ENCODE results near the gene ERCC6L. TPM values are rescaled to one million over a fixed set of nuclear protein-coding genes. Genes with fewer than 3 reads are reported as not detected.

The ERCC6L gene
- total and polyA plus RNA-seq, 4 donors = 0.16 to 0.71 (median 0.30) TPM

DNA sequence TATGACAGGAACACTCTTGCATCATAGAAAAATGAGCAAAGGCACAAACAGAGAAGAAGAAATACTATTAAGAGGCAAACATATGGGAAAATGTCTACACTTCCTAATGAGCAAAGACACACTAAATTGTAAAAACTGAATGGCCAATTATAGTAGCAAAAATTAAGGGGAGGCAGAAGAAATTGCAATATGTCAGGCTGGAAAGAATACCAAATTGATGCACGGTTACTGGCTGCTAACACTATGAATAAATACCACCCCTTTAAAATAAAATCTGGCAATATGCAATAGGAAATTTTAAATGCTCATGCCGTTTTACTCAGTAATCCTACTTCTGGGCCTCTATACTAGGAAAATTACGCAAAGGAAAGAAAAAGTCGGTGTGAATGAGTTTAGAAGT, 73.3 kb downstream of the ERCC6L start:
- WGBS, 2 donors = 77 to 96% methylated on average over 4 of the region's 4 CpGs
- Histone ChIP-seq H3K4me3 (no peak overlapping the region), H3K9me3 (ENCODE audit: control insufficient read depth in 4 of 4, insufficient read depth in 3 of 4, low read length in 3 of 4) (no peaks in the 10 kb centered on the region), H3K36me3 (ENCODE audit: control insufficient read depth in 4 of 4, insufficient read depth in 4 of 4, low read length in 4 of 4) (no peaks in the 10 kb centered on the region), H3K4me1 (ENCODE audit: control insufficient read depth in 5 of 5, insufficient read depth in 5 of 5, low read length in 5 of 5) (no peaks in the 10 kb centered on the region), H3K9ac (ENCODE audit: insufficient read depth in 1 of 2, low read length in 2 of 2) (no peak overlapping the region), H3K27ac (ENCODE audit: low read depth in 1 of 2, low read length in 1 of 2) (no peak overlapping the region), H3K27me3 (ENCODE audit: control insufficient read depth in 3 of 3, insufficient read depth in 3 of 3, low read length in 2 of 3) (peaks cover 3 to 12% (median 4%) of the 10 kb centered on the region in 3 donors)
- no peak for DNase-seq
- TF ChIP-seq, protein P1, sequence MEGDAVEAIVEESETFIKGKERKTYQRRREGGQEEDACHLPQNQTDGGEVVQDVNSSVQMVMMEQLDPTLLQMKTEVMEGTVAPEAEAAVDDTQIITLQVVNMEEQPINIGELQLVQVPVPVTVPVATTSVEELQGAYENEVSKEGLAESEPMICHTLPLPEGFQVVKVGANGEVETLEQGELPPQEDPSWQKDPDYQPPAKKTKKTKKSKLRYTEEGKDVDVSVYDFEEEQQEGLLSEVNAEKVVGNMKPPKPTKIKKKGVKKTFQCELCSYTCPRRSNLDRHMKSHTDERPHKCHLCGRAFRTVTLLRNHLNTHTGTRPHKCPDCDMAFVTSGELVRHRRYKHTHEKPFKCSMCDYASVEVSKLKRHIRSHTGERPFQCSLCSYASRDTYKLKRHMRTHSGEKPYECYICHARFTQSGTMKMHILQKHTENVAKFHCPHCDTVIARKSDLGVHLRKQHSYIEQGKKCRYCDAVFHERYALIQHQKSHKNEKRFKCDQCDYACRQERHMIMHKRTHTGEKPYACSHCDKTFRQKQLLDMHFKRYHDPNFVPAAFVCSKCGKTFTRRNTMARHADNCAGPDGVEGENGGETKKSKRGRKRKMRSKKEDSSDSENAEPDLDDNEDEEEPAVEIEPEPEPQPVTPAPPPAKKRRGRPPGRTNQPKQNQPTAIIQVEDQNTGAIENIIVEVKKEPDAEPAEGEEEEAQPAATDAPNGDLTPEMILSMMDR (IDR thresholded peaks at IDR 0.05; ENCODE audit: control extremely low read depth, extremely low read depth) = no peak
- no peak for ATAC-seq (ENCODE audit: insufficient read depth, low FRiP score)

DNA sequence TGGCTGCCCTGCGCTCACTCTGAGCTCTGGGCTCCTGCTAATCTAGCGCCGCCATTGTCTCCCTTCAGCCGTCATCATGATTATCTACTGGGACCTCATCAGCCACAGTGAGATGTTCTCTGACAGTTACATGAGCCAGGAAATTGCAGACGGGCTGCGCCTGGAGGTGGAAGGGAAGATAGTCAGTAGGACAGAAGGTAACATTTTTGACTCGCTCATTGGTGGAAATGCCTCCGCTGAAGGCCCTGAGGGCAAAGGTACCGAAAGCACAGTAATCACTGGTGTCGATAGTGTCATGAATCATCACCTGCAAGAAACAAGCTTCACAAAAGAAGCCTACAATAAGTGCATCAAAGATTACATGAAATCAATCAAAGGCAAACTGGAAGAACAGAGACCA, 79.1 kb downstream of the ERCC6L start:
- Histone ChIP-seq H3K36me3 (ENCODE audit: control insufficient read depth in 4 of 4, insufficient read depth in 4 of 4, low read length in 4 of 4) (no peaks in the 10 kb centered on the region), H3K27me3 (ENCODE audit: control insufficient read depth in 3 of 3, insufficient read depth in 3 of 3, low read length in 2 of 3) (peaks cover 0 to 4% (median 0%) of the 10 kb centered on the region in 3 donors), H3K27ac (ENCODE audit: low read depth in 1 of 2, low read length in 1 of 2) (no peak overlapping the region), H3K4me1 (ENCODE audit: control insufficient read depth in 5 of 5, insufficient read depth in 5 of 5, low read length in 5 of 5) (no peaks in the 10 kb centered on the region), H3K9ac (ENCODE audit: insufficient read depth in 1 of 2, low read length in 2 of 2) (no peak overlapping the region), H3K4me3 (no peak overlapping the region), H3K9me3 (ENCODE audit: control insufficient read depth in 4 of 4, insufficient read depth in 3 of 4, low read length in 3 of 4) (peaks cover 0 to 12% (median 2%) of the 10 kb centered on the region in 4 donors)
- no peak for ATAC-seq (ENCODE audit: insufficient read depth, low FRiP score)
- WGBS, 2 donors = 81 to 86% methylated on average over 10 of the region's 10 CpGs
- TF ChIP-seq, protein P1 (IDR thresholded peaks at IDR 0.05; ENCODE audit: control extremely low read depth, extremely low read depth) = no peak
- DNase-seq = no peak

DNA sequence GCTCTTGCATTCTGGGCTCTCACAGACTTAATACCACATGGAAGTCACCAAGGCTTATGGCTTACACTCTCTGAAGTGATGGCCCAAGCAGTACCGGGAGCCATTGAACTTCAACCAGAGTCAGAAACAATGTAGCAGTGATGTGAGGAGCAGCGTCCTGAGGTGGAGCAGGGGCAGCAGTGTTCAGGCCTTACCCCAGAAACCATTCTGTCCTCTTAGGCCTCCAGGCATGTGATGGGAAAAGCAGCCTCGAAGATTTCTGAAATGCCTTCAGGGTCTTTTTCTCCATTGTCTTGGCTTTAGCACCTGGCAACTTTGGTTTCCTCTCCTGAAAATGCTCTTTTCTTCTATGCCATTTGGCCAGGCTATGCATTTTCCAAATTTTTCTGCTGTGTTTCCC, 80.1 kb downstream of the ERCC6L start:
- H3K9me3 ChIP-seq (ENCODE audit: control insufficient read depth in 4 of 4, insufficient read depth in 3 of 4, low read length in 3 of 4) = peaks cover 0 to 12% (median 2%) of the 10 kb centered on the region in 4 donors
- TF ChIP-seq, protein P1 (IDR thresholded peaks at IDR 0.05; ENCODE audit: control extremely low read depth, extremely low read depth) = no peak
- no peak for DNase-seq
- H3K4me3 ChIP-seq = no peak overlapping the region
- 86 to 97% methylated on average over 3 of the region's 3 CpGs for WGBS, 2 donors
- no peak for ATAC-seq (ENCODE audit: insufficient read depth, low FRiP score)
- H3K27ac ChIP-seq (ENCODE audit: low read depth in 1 of 2, low read length in 1 of 2) = no peak overlapping the region
- H3K36me3 ChIP-seq (ENCODE audit: control insufficient read depth in 4 of 4, insufficient read depth in 4 of 4, low read length in 4 of 4) = no peaks in the 10 kb centered on the region
- peaks cover 0 to 4% (median 0%) of the 10 kb centered on the region in 3 donors for H3K27me3 ChIP-seq (ENCODE audit: control insufficient read depth in 3 of 3, insufficient read depth in 3 of 3, low read length in 2 of 3)
- H3K4me1 ChIP-seq (ENCODE audit: control insufficient read depth in 5 of 5, insufficient read depth in 5 of 5, low read length in 5 of 5) = no peaks in the 10 kb centered on the region
- no peak overlapping the region for H3K9ac ChIP-seq (ENCODE audit: insufficient read depth in 1 of 2, low read length in 2 of 2)

Small RNAs within 50 kb of the gene (small RNA-seq; reads per million reads assigned to genes)
- gene RF00019 (ENCODE audit: low replicate concordance) = not detected

Other genes with a start within 250 kb of the ERCC6L start
- 1 to 10 TPM; 7.3 to 8.3 TPM for gene RTL5, start 107.1 kb downstream of the ERCC6L start, total RNA-seq
- 1 to 10 TPM; 2.8 to 3.8 TPM for gene RTL5, start 107.1 kb downstream of the ERCC6L start, polyA plus RNA-seq
- gene PIN4, start 57.3 kb downstream of the ERCC6L start, total RNA-seq = 1 to 10 TPM; 6.7 to 9.4 TPM
- gene PIN4, start 57.3 kb downstream of the ERCC6L start, polyA plus RNA-seq = 10 to 100 TPM; 12.9 to 24.5 TPM
- 1,000 to 10,000 TPM in 1 of 2 donors, 100 to 1,000 TPM in 1; 748 to 1,047 TPM for gene RPS4X, start 38.2 kb upstream of the ERCC6L start, total RNA-seq
- gene RPS4X, start 38.2 kb upstream of the ERCC6L start, polyA plus RNA-seq = 1,000 to 10,000 TPM in 1 of 2 donors, 100 to 1,000 TPM in 1; 753 to 1,713 TPM
- gene CITED1, start 66.9 kb upstream of the ERCC6L start, total RNA-seq = 1 to 10 TPM in 1 of 2 donors, not detected in 1; 1.8 TPM
- gene CITED1, start 66.9 kb upstream of the ERCC6L start, polyA plus RNA-seq = under 1 TPM; 0.34 to 0.47 TPM